Mammary epithelial cell (primary cell): ENCODE measurements around the gene DCC.

Experiments
- EZH2 ChIP-seq: IDR thresholded peaks from 2 replicates; pipeline ENCODE4 v1.6.1; 2012; ENCODE audit warnings: low read length, inconsistent platforms, borderline replicate concordance
- TF ChIP-seq, protein P1 (sequence below), 2 donors: IDR thresholded peaks in 1 of 2; conservative IDR thresholded peaks in 1 of 2; 2 replicates each; pipeline ENCODE4 v1.5.1; 2011 to 2012; ENCODE audit warnings: inconsistent platforms in 2 of 2, low read length in 2 of 2, mild to moderate bottlenecking in 2 of 2, control low read depth in 1 of 2, low read depth in 1 of 2; ENCODE audit not compliant: insufficient read depth in 1 of 2; ENCODE audit errors: extremely low read depth in 1 of 2

DNA sequence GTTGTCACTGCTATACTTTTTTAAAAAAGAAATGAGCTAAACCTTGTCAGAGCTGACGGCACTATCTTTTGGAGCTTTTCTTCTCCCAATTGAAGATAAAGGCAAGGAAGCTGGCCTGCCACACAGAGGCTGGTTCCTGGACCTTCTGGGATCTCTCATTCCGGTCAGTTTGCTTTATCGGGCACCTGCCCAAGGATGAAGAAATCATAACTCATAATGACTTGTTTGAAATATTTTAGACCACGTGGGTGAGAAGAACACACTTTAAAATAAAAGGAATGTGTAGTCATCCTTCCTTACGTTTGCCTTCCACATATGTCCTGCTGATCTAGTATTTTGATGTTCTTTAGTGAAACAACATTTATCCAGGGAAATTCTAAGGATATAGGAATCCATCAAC is 535.7 kb downstream of the DCC start:
- TF ChIP-seq, protein P1, sequence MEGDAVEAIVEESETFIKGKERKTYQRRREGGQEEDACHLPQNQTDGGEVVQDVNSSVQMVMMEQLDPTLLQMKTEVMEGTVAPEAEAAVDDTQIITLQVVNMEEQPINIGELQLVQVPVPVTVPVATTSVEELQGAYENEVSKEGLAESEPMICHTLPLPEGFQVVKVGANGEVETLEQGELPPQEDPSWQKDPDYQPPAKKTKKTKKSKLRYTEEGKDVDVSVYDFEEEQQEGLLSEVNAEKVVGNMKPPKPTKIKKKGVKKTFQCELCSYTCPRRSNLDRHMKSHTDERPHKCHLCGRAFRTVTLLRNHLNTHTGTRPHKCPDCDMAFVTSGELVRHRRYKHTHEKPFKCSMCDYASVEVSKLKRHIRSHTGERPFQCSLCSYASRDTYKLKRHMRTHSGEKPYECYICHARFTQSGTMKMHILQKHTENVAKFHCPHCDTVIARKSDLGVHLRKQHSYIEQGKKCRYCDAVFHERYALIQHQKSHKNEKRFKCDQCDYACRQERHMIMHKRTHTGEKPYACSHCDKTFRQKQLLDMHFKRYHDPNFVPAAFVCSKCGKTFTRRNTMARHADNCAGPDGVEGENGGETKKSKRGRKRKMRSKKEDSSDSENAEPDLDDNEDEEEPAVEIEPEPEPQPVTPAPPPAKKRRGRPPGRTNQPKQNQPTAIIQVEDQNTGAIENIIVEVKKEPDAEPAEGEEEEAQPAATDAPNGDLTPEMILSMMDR (conservative IDR thresholded peaks at IDR 0.05 in 1 of 2, IDR thresholded peaks at IDR 0.05 in 1 of 2; ENCODE audit: extremely low read depth in 1 of 2, insufficient read depth in 1 of 2, low read depth in 1 of 2, low read length in 2 of 2): no peak
- no peak for TF ChIP-seq EZH2
